ENCODE data around the gene RGS3.
A peak's percentile ranks its signal among the peaks of the same experiment; 100 is the strongest.

RGS3 gene

GRCh38 chr9:113519426-113520108 is 56.0 kb downstream of the RGS3 start:
- TF ChIP-seq, protein P1, sequence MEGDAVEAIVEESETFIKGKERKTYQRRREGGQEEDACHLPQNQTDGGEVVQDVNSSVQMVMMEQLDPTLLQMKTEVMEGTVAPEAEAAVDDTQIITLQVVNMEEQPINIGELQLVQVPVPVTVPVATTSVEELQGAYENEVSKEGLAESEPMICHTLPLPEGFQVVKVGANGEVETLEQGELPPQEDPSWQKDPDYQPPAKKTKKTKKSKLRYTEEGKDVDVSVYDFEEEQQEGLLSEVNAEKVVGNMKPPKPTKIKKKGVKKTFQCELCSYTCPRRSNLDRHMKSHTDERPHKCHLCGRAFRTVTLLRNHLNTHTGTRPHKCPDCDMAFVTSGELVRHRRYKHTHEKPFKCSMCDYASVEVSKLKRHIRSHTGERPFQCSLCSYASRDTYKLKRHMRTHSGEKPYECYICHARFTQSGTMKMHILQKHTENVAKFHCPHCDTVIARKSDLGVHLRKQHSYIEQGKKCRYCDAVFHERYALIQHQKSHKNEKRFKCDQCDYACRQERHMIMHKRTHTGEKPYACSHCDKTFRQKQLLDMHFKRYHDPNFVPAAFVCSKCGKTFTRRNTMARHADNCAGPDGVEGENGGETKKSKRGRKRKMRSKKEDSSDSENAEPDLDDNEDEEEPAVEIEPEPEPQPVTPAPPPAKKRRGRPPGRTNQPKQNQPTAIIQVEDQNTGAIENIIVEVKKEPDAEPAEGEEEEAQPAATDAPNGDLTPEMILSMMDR (conservative IDR thresholded peaks at IDR 0.05), result no peak
- H3K27ac ChIP-seq, result no peak overlapping the region

DNA sequence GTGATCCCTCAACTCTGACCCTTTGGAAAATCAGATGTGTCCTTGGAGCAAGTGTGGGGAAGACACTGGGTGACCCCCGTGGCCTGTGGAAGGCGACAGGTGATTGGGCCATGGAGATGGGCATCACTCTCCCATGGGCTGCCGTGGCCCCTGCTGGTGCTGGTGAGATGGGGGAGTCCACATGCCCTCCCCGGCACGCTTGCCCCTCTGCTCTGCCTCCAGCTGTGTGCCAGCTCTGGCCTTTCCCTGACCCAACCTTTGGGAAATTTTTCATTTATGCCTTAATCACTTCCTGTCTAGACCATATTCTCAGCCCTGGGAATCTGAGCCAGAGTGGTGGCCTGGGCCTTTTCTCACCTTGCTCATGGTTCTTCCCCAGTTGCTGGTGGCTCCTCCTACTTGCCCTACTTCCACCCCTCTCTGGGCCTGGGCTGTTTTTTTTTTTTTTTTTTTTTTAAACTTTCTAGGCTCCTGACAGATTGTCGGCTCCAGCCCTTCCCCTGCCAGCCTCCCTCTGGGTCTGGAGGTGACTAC is 56.6 kb downstream of the RGS3 start:
- TF ChIP-seq, protein P1 (conservative IDR thresholded peaks at IDR 0.05), result no peak
- no peak overlapping the region for H3K27ac ChIP-seq

GRCh38 chr9:113521693-113522255 is 58.2 kb downstream of the RGS3 start:
- H3K27ac ChIP-seq, result peak overlapping the region; percentile 0; the same call in 1 of the 2 replicates
- TF ChIP-seq, protein P1 (conservative IDR thresholded peaks at IDR 0.05), result no peak

DNA sequence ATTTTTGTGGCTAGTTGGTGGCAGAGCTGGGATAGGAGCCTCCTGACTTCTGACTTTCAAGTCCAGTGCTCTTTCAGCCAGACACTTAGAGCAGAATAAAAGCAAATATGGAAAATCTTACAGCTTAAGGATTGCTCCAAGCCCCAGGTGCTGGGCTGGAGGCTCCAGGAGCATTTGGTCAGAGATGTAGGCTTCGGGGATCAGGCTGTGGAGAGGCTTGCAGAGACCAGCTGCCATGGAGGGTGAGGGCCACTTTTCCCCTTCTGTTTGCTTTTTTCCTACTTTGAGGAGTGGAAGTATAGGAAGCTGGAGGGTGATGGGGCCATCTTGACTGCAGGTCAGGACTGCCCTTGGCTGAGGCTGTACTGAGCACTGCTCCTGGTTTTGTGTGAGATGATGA is 58.9 kb downstream of the RGS3 start:
- TF ChIP-seq, protein P1 (conservative IDR thresholded peaks at IDR 0.05), result no peak
- H3K27ac ChIP-seq, result peak overlapping the region; percentile 0; the same call in 1 of the 2 replicates

- H3K27ac ChIP-seq, result peak overlapping the region; percentile 0; the same call in 1 of the 2 replicates
- TF ChIP-seq, protein P1 (conservative IDR thresholded peaks at IDR 0.05), result no peak
Measured at GRCh38 chr9:113522858-113523257, 59.3 kb downstream of the RGS3 start.

DNA sequence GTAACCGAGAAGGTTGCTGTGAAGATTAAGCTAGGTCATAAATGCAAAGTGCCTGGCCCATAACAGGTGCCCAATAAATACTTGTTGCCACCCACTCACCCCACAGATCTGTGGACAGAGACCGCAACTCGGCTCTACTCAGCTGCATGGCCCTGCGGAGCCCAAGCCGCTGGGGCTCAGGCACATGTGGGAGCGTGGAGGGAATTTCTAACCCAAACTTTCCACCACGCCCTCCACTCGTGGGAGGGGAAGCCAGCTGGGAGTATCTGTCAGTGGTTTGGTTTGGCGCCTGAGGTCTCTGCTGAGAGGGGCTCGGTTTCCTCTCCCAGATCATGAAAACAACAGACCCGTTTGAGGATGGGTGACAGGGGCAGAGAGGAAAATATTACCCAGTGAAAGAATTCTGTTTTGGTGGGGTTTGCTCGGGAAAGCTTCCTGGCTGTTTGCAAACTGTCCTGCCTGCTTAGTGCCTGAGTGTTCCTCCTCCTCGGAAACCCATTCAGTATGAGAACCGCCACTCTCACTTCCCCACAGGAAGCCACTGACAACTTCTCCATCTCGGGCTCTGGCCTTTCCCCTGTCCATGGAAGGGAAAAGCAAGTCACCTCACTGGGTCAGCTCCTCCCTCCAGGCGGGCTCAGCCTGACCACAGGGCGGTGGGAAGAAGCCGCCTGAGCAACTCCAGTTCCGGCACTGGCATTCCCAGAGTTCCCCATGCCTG is 60.1 kb downstream of the RGS3 start:
- no peak overlapping the region for H3K27ac ChIP-seq
- TF ChIP-seq, protein P1 (conservative IDR thresholded peaks at IDR 0.05), result no peak

DNA sequence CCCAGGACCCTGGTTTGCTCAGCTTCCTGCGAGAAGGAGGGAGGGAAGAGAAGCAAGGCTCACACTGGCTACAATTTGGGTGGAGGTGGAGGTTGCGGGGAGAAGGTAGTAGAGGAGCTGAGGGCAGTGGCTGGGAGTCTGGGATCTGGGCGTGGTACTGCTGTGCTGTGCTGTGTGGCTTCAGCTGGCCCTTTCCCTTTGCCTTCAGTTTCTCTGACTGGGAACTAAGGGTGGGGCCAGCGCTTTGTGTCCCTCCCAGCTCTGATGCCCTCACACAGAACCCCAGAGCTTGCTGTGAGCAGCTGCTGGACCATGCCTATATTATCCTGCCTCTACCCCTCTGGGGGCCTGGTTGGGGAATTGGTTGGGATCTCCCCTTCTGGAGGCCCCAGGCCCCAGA is 60.9 kb downstream of the RGS3 start:
- TF ChIP-seq, protein P1 (conservative IDR thresholded peaks at IDR 0.05), result no peak
- H3K27ac ChIP-seq, result no peak overlapping the region
